ENCODE measurements around the gene BRD3.
"Not testable (repeated sequence)": the region's sequence is repeated elsewhere in the genome, so short reads cannot be mapped to it uniquely, and the experiment has no call there.

The BRD3 gene
- 24.8 to 71.3 (median 28.7) reads per million in 9 experiments for total RNA-seq

DNA sequence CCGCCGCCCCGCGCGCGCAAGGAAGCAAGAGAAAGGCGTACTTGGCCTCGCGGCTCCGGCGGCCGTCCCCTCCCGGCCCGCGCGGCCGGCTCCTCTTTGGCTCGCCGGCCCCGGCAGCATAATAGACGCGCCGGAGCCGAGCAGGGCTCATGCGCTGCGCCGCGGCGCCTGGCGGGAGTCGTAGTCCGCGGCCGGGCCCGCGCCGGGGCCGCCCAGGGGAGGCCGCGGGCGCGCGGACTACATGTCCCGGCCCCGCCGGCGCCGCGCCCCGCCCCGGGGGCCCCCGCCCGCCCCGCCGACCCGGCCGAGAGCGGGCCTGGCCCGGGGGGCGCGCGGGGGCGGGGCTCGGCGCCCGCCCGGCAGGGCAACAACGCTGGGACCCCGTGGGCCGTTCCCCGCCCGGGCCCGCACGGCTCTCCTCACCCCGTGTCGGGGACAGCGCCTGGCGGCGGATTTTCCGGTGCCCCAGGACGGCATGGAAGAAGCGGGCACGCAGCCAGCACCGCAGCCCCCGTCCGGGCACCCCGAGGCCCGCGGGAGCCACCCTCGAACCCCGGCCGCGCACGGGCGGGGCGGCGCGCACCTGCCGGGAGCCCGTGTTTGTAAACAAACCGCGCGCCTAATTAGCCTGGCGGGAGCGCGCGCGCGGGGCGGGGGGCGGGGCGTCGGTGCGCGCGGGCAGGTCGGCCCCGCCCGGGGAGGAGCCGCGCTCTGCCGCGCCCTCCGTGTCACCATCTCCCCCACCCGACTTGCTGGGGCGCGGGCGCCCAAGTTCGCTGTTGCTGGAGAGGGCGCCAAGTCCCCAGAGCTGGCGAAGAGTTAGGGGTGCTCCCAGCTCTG, at the start of gene BRD3:
Gene BRD3 (minus strand): TSS at position 123 of the 840 bp plus-strand sequence. CDS start 14,549 bp downstream, outside the sequence.
- Mint-ChIP-seq H3K36me3 (ENCODE audit: insufficient read depth) (peaks cover 26% of the 10 kb centered on the region), H3K27me3 (peaks cover 19 to 31% of the 10 kb centered on the region in 2 donors), H3K27ac (peak within 1 kb of the TSS; percentile 92 to 94), H3K4me3 (peak within 1 kb of the TSS; percentile 89 to 93), H3K9me3 (no peaks in the 10 kb centered on the region), H3K4me1 (ENCODE audit: low read depth in 2 of 2) (peaks cover 24 to 33% of the 10 kb centered on the region in 2 donors)
- ATAC-seq (replicated peaks) (peak; percentile 80), DNase-seq (peak; percentile 71 to 81 (median 79))

DNA sequence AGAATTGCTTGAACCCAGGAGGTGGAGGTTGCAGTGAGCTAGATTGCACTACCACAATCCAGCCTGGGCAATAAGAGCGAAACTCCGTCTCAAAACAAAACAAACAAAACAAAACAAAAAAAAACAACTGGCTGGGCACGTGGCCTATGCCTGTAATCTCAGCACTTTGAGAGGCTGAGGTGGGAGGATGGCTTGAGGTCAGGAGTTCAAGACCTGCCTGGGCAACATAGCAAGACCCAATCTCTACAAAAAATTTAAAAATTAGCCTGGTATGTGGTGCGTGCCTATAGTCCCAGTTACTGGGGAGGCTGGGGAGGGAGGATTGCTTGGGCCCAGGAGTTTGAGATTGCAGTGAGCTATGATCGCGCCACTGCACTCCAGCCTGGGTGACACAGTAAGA, 44.7 kb upstream of the BRD3 start:
- ATAC-seq (replicated peaks) (no peak), DNase-seq (no peak)
- Mint-ChIP-seq H3K4me3 (no peak overlapping the region), H3K9me3 (no peaks in the 10 kb centered on the region), H3K27ac (no peak overlapping the region), H3K27me3 (peaks cover 3 to 15% of the 10 kb centered on the region in 2 donors), H3K4me1 (ENCODE audit: low read depth in 2 of 2) (no peaks in the 10 kb centered on the region), H3K36me3 (ENCODE audit: insufficient read depth) (peaks cover 3% of the 10 kb centered on the region)

DNA sequence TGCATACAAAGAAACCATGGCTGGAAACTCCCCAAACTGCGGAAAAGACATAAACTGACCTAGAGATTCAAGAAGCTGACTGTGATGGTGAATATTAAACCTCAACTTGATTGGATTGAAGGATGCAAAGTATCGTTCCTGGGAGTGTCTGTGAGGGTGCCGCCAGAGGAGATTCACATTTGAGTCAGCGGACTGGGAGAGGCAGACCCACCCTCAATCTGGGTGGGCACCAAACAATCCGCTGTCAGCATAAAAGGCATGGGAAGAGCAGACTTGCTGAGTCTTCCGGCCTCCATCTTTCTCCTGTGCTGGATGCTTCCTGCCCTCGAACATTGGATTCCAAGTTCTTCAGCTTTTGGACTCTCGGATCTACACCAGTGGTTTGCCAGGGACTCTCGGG, 43.2 kb upstream of the BRD3 start:
- Mint-ChIP-seq H3K27ac (peak overlapping the region in 1 of 2 donors; percentile 26), H3K27me3 (peaks cover 15 to 30% of the 10 kb centered on the region in 2 donors), H3K36me3 (ENCODE audit: insufficient read depth) (peaks cover 3% of the 10 kb centered on the region), H3K4me3 (no peak overlapping the region), H3K9me3 (no peaks in the 10 kb centered on the region), H3K4me1 (ENCODE audit: low read depth in 2 of 2) (no peaks in the 10 kb centered on the region)
- DNase-seq (no peak), ATAC-seq (replicated peaks) (no peak)

DNA sequence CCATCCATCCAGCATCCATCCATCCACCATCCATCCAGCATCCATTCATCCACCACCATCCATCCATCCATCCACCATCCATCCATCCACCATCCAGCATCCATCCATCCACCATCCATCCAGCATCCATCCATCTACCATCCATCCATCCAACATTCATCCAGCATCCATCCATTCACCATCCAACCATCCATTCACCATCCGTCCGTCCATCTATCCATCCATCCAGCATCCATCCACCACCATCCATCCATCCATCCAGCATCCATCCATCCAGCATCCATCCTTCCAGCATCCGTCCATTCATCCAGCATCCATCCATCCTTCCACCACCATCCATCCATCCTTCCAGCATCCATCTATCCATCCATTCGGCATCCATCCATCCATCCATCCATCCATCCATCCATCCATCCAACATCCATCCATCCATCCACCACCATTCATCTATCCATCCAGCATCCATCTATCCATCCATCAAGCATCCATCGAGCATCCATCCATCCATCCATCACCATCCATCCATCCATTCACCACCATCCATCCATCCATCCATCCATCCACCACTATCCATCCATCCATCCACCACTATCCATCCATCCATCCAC, 35.7 kb upstream of the BRD3 start:
- Mint-ChIP-seq H3K4me1 (ENCODE audit: low read depth in 2 of 2) (peaks cover 3 to 5% of the 10 kb centered on the region in 2 donors), H3K27ac (no peak overlapping the region), H3K4me3 (no peak overlapping the region), H3K27me3 (peaks cover 40 to 85% of the 10 kb centered on the region in 2 donors), H3K9me3 (no peaks in the 10 kb centered on the region), H3K36me3 (ENCODE audit: insufficient read depth) (no peaks in the 10 kb centered on the region)
- DNase-seq: no peak
- no peak for ATAC-seq (replicated peaks)

DNA sequence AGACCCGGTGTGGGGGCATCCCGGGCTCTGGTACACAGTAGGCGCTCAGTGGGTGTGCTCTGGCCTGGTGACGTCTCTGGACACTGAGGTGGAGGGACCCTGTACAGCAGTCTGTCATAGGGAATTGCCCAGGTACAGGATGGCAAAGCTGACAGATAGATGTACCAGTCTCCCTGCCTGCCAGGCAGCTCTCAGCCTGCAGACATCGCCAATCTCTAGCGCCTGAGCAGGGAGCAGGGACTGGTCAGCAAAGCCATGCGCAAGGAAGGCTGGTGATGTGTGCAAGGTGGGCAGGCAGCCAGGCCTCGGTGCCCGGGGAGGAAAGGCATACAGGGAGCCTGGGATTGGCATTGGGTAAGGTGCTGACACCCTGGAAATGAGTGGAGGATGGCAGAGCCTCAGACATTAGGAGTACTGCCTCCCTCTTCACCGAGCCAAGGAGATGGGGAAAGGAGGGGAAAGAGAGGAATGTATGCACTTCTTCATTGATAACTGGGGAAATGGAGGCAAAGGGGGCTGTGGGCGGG, 33.9 kb upstream of the BRD3 start:
- no peak overlapping the region for H3K27ac Mint-ChIP-seq
- no peak for ATAC-seq (replicated peaks)

DNA sequence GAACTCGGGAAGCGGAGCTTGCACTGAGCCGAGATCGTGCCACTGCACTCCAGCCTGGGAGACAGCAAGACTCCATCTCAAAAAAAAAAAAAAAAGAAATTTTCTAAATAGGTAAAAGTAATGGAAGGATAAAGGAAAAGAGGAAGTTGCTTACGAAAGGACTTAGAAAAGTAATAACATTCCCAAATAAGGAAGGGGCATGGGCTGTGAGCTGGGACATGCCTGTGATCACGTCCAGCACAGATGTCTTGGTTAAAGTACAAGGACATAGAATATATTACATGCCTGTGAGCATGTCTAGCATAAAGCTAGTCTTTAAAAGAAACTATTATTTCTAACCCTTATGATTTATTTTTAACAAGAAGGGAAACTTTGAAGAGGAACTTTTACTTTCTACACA, 33.3 kb upstream of the BRD3 start:
- not testable (repeated sequence) for DNase-seq; H3K4me1 Mint-ChIP-seq (ENCODE audit: low read depth in 2 of 2); H3K27ac Mint-ChIP-seq; H3K4me3 Mint-ChIP-seq; H3K9me3 Mint-ChIP-seq; ATAC-seq (replicated peaks); H3K36me3 Mint-ChIP-seq (ENCODE audit: insufficient read depth)
- peaks cover 32 to 70% of the 10 kb centered on the region in 2 donors for H3K27me3 Mint-ChIP-seq

More for the DNA sequence above, 33.9 kb upstream of the BRD3 start:
- H3K27me3 Mint-ChIP-seq: peaks cover 38 to 73% of the 10 kb centered on the region in 2 donors
- H3K4me1 Mint-ChIP-seq (ENCODE audit: low read depth in 2 of 2): peaks cover 3 to 5% of the 10 kb centered on the region in 2 donors
- H3K36me3 Mint-ChIP-seq (ENCODE audit: insufficient read depth): no peaks in the 10 kb centered on the region
- DNase-seq: no peak
- H3K9me3 Mint-ChIP-seq: no peaks in the 10 kb centered on the region
- H3K4me3 Mint-ChIP-seq: no peak overlapping the region

DNA sequence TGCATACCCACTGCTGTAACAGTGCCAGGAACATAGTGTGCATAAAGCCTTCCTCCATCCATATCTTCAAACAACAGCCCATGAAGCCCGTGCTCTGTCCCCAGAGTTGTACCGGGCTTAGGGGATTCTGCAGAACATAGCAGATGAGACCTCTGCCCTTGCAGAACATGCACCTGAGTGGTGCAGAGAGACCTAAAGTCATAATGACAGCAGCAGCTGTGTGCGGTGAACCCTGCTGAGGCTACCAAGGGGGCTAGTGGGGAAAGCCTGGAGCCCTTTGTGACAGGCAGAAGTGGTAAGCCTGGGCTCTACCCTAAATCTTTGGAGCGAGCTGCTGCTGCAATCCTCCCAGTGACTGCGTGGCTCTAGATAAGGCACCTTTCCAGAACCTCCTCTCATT, 32.2 kb upstream of the BRD3 start:
- Mint-ChIP-seq H3K36me3 (ENCODE audit: insufficient read depth) (no peaks in the 10 kb centered on the region), H3K27me3 (peaks cover 26 to 67% of the 10 kb centered on the region in 2 donors), H3K4me1 (ENCODE audit: low read depth in 2 of 2) (peaks cover 3 to 5% of the 10 kb centered on the region in 2 donors), H3K27ac (no peak overlapping the region), H3K9me3 (no peaks in the 10 kb centered on the region), H3K4me3 (no peak overlapping the region)
- ATAC-seq (replicated peaks): no peak
- no peak for DNase-seq

DNA sequence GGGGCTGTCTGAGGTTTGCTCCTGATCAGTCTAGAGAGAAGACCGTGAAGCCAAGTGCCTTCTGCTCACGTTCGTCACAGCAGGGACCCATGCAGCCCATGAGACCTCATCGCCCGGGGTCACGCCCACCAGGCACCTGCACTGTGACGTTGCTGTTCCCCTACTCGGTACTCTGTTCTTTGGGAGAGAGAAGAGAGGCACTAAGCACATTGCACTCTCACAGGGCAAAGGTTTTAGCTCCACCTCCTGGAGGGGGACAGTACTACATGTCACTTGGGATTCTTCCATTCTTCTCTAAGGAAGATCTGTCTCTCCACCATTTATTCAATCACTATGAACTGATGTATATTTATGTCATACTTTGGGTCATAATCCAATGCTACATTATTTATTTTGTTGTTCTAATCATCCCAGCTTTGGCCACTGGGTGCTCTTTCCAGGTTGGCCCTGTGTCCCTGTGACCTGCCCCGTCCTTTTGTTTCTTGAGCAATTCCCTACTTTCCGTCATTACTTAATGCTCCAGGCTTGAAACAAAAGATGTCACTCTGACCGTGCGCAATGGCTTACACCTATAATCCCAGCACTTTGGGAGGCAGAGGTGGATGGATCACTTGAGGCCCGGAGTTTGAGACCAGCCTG, 31.4 kb upstream of the BRD3 start:
- no peak overlapping the region for H3K27ac Mint-ChIP-seq
- ATAC-seq (replicated peaks): peak; percentile 79
- peak; percentile 49 to 72 (median 58) for DNase-seq
- H3K4me3 Mint-ChIP-seq: no peak overlapping the region
- H3K9me3 Mint-ChIP-seq: no peaks in the 10 kb centered on the region
- H3K36me3 Mint-ChIP-seq (ENCODE audit: insufficient read depth): no peaks in the 10 kb centered on the region
- peaks cover 3 to 5% of the 10 kb centered on the region in 2 donors for H3K4me1 Mint-ChIP-seq (ENCODE audit: low read depth in 2 of 2)
- peaks cover 27 to 64% of the 10 kb centered on the region in 2 donors for H3K27me3 Mint-ChIP-seq

DNA sequence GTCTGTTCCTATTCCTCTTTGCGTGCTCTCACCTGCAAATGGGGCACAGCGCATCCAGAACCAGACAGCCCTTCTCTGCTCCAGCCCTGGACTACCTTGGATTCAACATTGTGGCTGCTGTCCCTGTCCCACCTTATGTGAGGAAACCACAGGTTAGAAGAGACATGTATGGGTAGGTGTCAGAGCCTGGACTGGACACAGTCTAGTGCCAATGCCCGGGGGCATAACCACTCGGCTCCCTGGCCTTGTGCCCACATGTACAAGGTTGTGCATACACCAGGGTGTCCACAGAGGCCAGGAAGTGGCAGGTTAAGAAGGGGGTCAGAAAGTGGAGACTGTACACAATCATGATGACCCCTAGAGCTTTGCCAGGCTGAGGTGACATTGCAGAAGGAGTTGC, 22.1 kb upstream of the BRD3 start:
- H3K4me3 Mint-ChIP-seq: no peak overlapping the region
- H3K27me3 Mint-ChIP-seq: peaks cover 35 to 45% of the 10 kb centered on the region in 2 donors
- H3K4me1 Mint-ChIP-seq (ENCODE audit: low read depth in 2 of 2): no peaks in the 10 kb centered on the region
- ATAC-seq (replicated peaks) (no peak), DNase-seq (no peak)
- H3K27ac Mint-ChIP-seq: no peak overlapping the region
- no peaks in the 10 kb centered on the region for H3K36me3 Mint-ChIP-seq (ENCODE audit: insufficient read depth)
- H3K9me3 Mint-ChIP-seq: no peaks in the 10 kb centered on the region

DNA sequence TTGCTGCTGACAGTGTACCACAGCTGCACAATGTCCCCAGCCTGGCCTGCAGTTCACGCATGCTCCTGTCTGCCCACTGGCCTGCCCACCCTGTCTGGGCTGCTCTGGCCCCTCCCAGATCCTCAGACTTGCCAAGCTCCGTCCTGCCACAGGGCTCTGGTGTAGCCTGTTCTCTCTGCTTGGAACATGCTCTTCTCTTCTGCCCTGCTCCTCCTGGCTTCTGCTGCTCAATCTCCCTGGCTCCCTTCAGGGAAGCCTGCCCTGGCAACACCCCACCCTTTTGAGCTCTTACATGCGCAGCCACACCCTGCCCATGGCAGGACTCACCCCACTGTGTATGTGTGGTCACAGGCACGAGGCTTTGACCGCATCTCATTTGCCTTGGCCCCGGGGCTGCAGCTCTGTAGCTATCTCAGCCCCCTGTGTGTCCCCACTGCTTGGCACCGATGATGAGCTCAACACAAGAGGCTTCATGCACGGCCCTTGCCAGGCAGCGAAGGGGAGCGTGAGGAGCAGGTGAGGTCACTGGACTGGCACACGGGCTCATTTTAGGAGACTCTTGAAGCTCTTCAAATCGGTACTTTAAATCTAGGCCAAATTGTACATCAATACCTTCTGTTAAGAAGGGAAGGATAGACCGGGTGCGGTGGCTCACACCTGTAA, 20.4 kb upstream of the BRD3 start:
- H3K27ac Mint-ChIP-seq: no peak overlapping the region
- no peak for ATAC-seq (replicated peaks)
- H3K4me3 Mint-ChIP-seq: no peak overlapping the region
- no peaks in the 10 kb centered on the region for H3K36me3 Mint-ChIP-seq (ENCODE audit: insufficient read depth)
- H3K9me3 Mint-ChIP-seq: no peaks in the 10 kb centered on the region
- no peak for DNase-seq
- no peaks in the 10 kb centered on the region for H3K4me1 Mint-ChIP-seq (ENCODE audit: low read depth in 2 of 2)
- H3K27me3 Mint-ChIP-seq: peaks cover 27 to 37% of the 10 kb centered on the region in 2 donors

DNA sequence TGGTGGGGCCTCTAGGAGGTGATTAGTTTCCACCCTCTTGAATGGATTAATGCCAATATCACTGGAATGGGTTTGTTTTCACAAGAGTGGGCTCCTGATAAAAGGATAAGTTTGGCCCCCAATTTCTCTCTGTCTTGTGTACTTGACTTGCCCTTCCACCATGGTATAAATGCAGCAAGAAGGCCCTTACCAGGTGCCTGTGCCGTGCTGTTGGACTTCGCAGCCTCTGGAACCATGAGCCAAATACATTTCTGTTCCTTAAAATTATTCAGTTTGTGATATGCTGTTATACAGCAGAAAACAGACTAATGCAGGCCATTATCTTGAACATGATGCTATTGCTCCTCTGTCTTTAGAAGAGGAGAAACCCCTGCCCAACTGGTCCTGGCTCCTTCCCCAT, 17.8 kb upstream of the BRD3 start:
- H3K27me3 Mint-ChIP-seq: peaks cover 27 to 39% of the 10 kb centered on the region in 2 donors
- DNase-seq (no peak), ATAC-seq (replicated peaks) (no peak)
- H3K9me3 Mint-ChIP-seq: no peaks in the 10 kb centered on the region
- no peak overlapping the region for H3K27ac Mint-ChIP-seq
- H3K4me1 Mint-ChIP-seq (ENCODE audit: low read depth in 2 of 2): no peaks in the 10 kb centered on the region
- H3K4me3 Mint-ChIP-seq: no peak overlapping the region
- no peaks in the 10 kb centered on the region for H3K36me3 Mint-ChIP-seq (ENCODE audit: insufficient read depth)

DNA sequence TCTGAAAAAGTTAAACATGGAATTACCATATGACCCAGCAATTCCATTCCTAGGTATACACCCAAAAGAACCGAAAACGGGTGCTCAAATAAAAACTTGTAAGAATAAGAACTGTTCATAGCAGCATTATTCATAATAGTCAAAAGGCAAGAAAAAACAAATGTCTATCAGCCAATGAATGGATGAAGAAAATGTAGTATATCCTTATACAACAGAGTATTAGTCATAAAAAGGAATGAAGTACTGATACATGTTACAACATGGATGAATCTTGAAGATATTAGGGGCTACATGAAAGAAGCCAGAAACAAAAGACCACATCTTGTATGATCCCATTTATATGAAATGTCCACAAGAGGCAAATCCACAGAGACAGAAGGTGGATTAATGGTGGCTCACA, 15.6 kb upstream of the BRD3 start:
- no peaks in the 10 kb centered on the region for H3K4me1 Mint-ChIP-seq (ENCODE audit: low read depth in 2 of 2)
- ATAC-seq (replicated peaks) (no peak), DNase-seq (no peak)
- peaks cover 33 to 43% of the 10 kb centered on the region in 2 donors for H3K27me3 Mint-ChIP-seq
- H3K36me3 Mint-ChIP-seq (ENCODE audit: insufficient read depth): no peaks in the 10 kb centered on the region
- H3K4me3 Mint-ChIP-seq: no peak overlapping the region
- H3K27ac Mint-ChIP-seq: no peak overlapping the region
- H3K9me3 Mint-ChIP-seq: peaks cover 0 to 5% of the 10 kb centered on the region in 2 donors

DNA sequence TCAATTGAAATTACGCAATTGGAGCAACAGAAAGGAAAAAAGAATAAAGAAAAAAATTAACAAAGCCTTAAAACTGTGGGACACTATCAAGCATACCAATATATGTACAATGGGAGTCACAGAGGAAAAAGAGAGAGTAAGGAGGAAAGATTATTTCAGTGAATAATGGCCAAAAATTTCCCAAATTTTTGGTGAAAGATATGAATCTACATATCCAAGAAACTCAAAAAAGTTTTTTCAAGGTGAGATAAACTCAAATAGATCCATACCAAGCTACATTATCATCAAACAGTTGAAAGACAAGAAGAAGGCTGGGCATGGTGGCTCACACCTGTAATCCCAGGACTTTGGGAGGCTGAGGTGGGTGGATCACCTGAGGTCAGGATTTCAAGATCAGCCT, 8.8 kb upstream of the BRD3 start:
- no peak overlapping the region for H3K27ac Mint-ChIP-seq
- peaks cover 2% of the 10 kb centered on the region for H3K36me3 Mint-ChIP-seq (ENCODE audit: insufficient read depth)
- H3K9me3 Mint-ChIP-seq: peaks cover 0 to 5% of the 10 kb centered on the region in 2 donors
- H3K27me3 Mint-ChIP-seq: peaks cover 39 to 50% of the 10 kb centered on the region in 2 donors
- H3K4me3 Mint-ChIP-seq: no peak overlapping the region
- no peak for DNase-seq
- ATAC-seq (replicated peaks): no peak
- H3K4me1 Mint-ChIP-seq (ENCODE audit: low read depth in 2 of 2): no peaks in the 10 kb centered on the region
